Natural killer cell (primary cell): ENCODE measurements around the gene MEAK7. TPM values are rescaled to one million over a fixed set of nuclear protein-coding genes. Genes with fewer than 3 reads are reported as not detected.
A peak's percentile ranks its signal among the peaks of the same experiment; 100 is the strongest.

Experiments
- ATAC-seq, 3 donors: fragments of 150-1000 bp in 2 of 3; fragments of 200-7000 bp in 1 of 3; cut with Tn5 transposase; 1 replicate in 1 of 3; 2 replicates in 2 of 3; pipeline ENCODE4 v1.10.0; 2021; ENCODE audit warnings: mild to moderate bottlenecking in 2 of 3, moderate library complexity in 2 of 3
- DNase-seq, 2 donors: peaks; one replicate each; pipeline versions ENCODE4 v3.0.0 to v3.0.0-alpha.2; 2013 to 2021; ENCODE audit warnings: mixed read lengths in 1 of 2
- H3K27ac ChIP-seq: one replicate; pipeline ENCODE4 v1.5.1; 2013; ENCODE audit warnings: mild to moderate bottlenecking, low read length
- H3K27me3 ChIP-seq: one replicate; pipeline ENCODE4 v1.6.1; 2013; ENCODE audit warnings: low read length; ENCODE audit not compliant: control insufficient read depth, insufficient read depth
- H3K36me3 ChIP-seq: one replicate; pipeline ENCODE4 v1.6.1; 2013; ENCODE audit warnings: low read length; ENCODE audit not compliant: control insufficient read depth, insufficient read depth
- H3K4me1 ChIP-seq: one replicate; pipeline ENCODE4 v1.6.1; 2013; ENCODE audit warnings: low read length; ENCODE audit not compliant: control insufficient read depth, insufficient read depth
- H3K4me3 ChIP-seq: one replicate; pipeline ENCODE4 v1.5.1; 2013; ENCODE audit warnings: low read length
- H3K9me3 ChIP-seq: one replicate; pipeline ENCODE4 v1.6.1; 2013; ENCODE audit warnings: low read length; ENCODE audit not compliant: control insufficient read depth, insufficient read depth
- H3K27ac Mint-ChIP-seq, 2 donors: one replicate each; pipeline ENCODE4 v1.8.0; 2022; ENCODE audit warnings: mild to moderate bottlenecking in 2 of 2, mixed read lengths in 2 of 2, moderate library complexity in 1 of 2
- H3K27me3 Mint-ChIP-seq, 2 donors: one replicate each; pipeline ENCODE4 v1.8.0; 2022; ENCODE audit warnings: low read depth in 2 of 2, mixed read lengths in 2 of 2
- H3K36me3 Mint-ChIP-seq: one replicate; pipeline ENCODE4 v1.8.0; 2022; ENCODE audit warnings: mixed read lengths
- H3K4me1 Mint-ChIP-seq, 2 donors: one replicate each; pipeline ENCODE4 v1.8.0; 2022; ENCODE audit warnings: mixed read lengths in 2 of 2
- H3K4me3 Mint-ChIP-seq: one replicate; pipeline ENCODE4 v1.8.0; 2022; ENCODE audit warnings: mild to moderate bottlenecking, moderate library complexity, mixed read lengths
- H3K9me3 Mint-ChIP-seq, 2 donors: one replicate each; pipeline ENCODE4 v1.8.0; 2022; ENCODE audit warnings: mixed read lengths in 2 of 2
- WGBS: methylation state at CpG from one replicate; pipeline ENCODE4 v1.1.7; 2013; ENCODE audit warnings: missing lambda C conversion rate; ENCODE audit not compliant: insufficient coverage; 5-methylcytosine and 5-hydroxymethylcytosine counted together
- intact Hi-C: fragments of 100-400 bp; cut with micrococcal nuclease; formaldehyde crosslinking; loops from one replicate; pipeline ENCODE4 v1.14.2; 2022
- total RNA-seq, 4 donors: library from RNA; stranded (reverse); fragments of 120-200 nt in 1 of 4; gene quantifications; one replicate each; pipeline versions ENCODE4 v1.2.3 to v1.2.4, GENCODE V29; 2013 to 2022
- TF ChIP-seq, protein P1 (sequence below): fragments of 200-600 bp; IDR thresholded peaks from one replicate; pipeline ENCODE4 v1.8.0; 2022; ENCODE audit warnings: antibody characterized with exemption

MEAK7 gene
- total RNA-seq, 3 donors from 2014 or later (not counting 1 experiment from before 2014, with no cell fraction given) = 4.8 to 8.5 (median 4.8) TPM

DNA sequence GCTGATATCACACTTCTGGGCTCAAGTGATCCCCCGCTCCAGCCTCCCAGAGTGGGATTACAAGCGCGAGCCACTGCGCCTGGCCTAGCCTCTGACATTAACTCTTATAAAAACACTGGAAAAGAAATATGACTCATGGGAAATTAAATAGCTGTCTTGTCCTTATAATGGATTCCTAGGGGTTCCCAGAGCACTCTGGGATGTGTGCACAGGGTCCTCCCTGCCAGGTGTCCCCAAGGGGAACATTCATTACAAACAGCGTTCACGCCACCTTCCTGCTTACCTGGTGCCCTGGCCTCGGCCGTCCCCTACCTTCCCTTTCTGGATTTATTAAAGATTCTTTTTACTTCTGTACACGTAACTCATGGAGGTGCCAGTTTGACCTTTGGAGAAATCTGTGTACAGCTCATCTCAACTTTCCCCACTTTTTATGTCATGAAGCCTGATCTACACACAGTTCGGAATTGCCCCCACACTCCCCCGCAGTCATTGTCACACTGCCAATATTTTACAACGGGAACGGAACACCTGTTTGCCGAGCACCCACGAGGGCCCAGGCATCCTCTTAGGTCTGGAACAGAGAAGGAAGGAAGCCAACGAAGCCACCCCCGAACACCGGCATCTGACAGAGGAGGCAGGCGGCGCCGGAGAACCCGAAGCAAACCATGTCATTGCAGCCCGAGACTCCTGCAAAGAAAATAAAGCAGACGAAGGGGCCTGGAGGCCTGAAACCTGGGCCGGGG, 39.7 kb upstream of the MEAK7 start:
- no peak overlapping the region for H3K27ac Mint-ChIP-seq
- WGBS = 60% methylated on average over 25 of the region's 25 CpGs
- H3K27me3 Mint-ChIP-seq = peaks cover 8 to 14% of the 10 kb centered on the region in 2 donors
- H3K4me1 ChIP-seq = peaks cover 6% of the 10 kb centered on the region
- TF ChIP-seq, protein P1, sequence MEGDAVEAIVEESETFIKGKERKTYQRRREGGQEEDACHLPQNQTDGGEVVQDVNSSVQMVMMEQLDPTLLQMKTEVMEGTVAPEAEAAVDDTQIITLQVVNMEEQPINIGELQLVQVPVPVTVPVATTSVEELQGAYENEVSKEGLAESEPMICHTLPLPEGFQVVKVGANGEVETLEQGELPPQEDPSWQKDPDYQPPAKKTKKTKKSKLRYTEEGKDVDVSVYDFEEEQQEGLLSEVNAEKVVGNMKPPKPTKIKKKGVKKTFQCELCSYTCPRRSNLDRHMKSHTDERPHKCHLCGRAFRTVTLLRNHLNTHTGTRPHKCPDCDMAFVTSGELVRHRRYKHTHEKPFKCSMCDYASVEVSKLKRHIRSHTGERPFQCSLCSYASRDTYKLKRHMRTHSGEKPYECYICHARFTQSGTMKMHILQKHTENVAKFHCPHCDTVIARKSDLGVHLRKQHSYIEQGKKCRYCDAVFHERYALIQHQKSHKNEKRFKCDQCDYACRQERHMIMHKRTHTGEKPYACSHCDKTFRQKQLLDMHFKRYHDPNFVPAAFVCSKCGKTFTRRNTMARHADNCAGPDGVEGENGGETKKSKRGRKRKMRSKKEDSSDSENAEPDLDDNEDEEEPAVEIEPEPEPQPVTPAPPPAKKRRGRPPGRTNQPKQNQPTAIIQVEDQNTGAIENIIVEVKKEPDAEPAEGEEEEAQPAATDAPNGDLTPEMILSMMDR = no peak
- H3K4me3 Mint-ChIP-seq = no peak overlapping the region
- ATAC-seq = no peak
- H3K4me3 ChIP-seq = no peak overlapping the region
- no peaks in the 10 kb centered on the region for H3K36me3 Mint-ChIP-seq
- H3K36me3 ChIP-seq = no peaks in the 10 kb centered on the region
- no peaks in the 10 kb centered on the region for H3K4me1 Mint-ChIP-seq
- no peaks in the 10 kb centered on the region for H3K27me3 ChIP-seq
- DNase-seq = peak in 1 of 2 donors; percentile 36
- no peak overlapping the region for H3K27ac ChIP-seq
- intact Hi-C loops = no loop called here
- no peaks in the 10 kb centered on the region for H3K9me3 ChIP-seq
- no peaks in the 10 kb centered on the region for H3K9me3 Mint-ChIP-seq

DNA sequence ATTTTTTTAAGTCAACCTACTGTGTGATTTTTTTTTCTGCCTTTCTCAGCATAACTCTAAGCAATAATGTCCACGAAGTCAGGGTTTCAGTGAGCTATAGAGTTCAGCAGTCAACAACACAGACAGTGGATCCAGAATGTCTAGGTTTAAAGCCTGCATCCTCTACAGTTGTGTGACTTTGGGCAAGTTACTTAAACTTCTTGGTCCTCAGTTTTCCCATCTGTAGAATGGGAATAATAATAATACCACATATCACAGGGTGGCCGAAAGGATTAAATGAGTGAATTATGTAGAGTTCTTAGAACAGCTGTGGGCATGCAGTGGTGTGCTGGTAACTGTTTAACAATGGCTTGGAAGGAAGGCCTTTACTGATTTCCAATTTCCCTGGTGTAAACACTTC, 38.8 kb upstream of the MEAK7 start:
- H3K9me3 ChIP-seq = no peaks in the 10 kb centered on the region
- H3K36me3 Mint-ChIP-seq = no peaks in the 10 kb centered on the region
- no peak overlapping the region for H3K27ac Mint-ChIP-seq
- 38% methylated on average over 1 of the region's 2 CpGs for WGBS
- no peaks in the 10 kb centered on the region for H3K4me1 ChIP-seq
- no peaks in the 10 kb centered on the region for H3K27me3 ChIP-seq
- no peak overlapping the region for H3K27ac ChIP-seq
- H3K4me1 Mint-ChIP-seq = no peaks in the 10 kb centered on the region
- H3K4me3 ChIP-seq = no peak overlapping the region
- no peak for ATAC-seq
- intact Hi-C loops = no loop called here
- H3K9me3 Mint-ChIP-seq = no peaks in the 10 kb centered on the region
- H3K36me3 ChIP-seq = no peaks in the 10 kb centered on the region
- peaks cover 8 to 14% of the 10 kb centered on the region in 2 donors for H3K27me3 Mint-ChIP-seq
- TF ChIP-seq, protein P1 = no peak
- DNase-seq = no peak
- H3K4me3 Mint-ChIP-seq = no peak overlapping the region

DNA sequence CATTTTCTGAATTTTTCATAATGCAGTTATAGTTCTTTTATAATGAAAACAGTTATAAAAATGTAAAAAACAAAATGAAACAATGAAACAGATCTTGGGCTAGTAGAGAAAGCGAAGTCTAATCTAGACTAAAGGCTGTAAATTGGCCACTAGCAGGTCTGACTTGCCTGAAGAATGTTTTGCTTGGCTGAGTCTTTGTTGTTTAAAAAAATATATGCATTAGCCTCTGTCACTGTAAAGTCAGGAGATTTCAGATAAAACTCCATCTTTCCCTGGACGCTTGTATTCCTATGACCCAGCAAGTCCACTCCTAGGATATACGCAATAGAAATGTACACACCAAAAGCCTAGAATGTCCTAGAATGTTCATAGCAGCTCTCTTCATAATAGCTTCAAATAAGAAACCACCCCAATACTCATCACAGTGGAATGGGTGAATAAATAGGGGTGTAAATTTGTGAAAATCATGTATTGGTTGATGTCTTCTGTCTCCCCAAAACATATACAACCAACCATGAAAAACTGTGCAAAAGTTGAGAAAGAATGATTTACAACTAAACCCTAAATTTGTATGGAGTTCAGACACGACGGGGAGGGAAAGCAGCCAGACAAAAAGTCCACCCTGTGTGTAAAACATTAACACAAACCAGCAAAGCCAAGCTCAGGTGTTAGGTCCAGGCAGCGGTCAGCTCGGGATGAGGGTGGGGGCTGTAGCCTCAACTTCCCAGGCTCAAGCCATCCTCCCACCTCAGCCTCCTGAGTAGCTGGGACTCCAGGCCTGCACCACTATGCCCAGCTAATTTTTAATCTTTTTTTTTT, 37.7 kb upstream of the MEAK7 start:
- no peak overlapping the region for H3K4me3 Mint-ChIP-seq
- no peaks in the 10 kb centered on the region for H3K9me3 Mint-ChIP-seq
- intact Hi-C loops = no loop called here

More for the DNA sequence above, 37.7 kb upstream of the MEAK7 start:
- TF ChIP-seq, protein P1 = no peak
- 91% methylated on average over 7 of the region's 7 CpGs for WGBS
- no peaks in the 10 kb centered on the region for H3K4me1 Mint-ChIP-seq
- ATAC-seq (no peak), DNase-seq (no peak)
- no peaks in the 10 kb centered on the region for H3K36me3 Mint-ChIP-seq
- Histone ChIP-seq H3K4me3 (no peak overlapping the region), H3K36me3 (no peaks in the 10 kb centered on the region), H3K27me3 (no peaks in the 10 kb centered on the region), H3K4me1 (no peaks in the 10 kb centered on the region), H3K9me3 (no peaks in the 10 kb centered on the region), H3K27ac (no peak overlapping the region)
- peaks cover 8 to 14% of the 10 kb centered on the region in 2 donors for H3K27me3 Mint-ChIP-seq
- no peak overlapping the region for H3K27ac Mint-ChIP-seq
